NCI-H2081 treated with DMSO at 0.1 percent for 48 hours (cell line): ENCODE measurements around the gene CD22.
"Not testable (repeated sequence)": the region's sequence is repeated elsewhere in the genome, so short reads cannot be mapped to it uniquely, and the experiment has no call there.

ENCODE experiments used
- DNase-seq: peaks from one replicate; lab custom pipeline; 2025; lab: John Stamatoyannopoulos, UW

The CD22 gene

DNA sequence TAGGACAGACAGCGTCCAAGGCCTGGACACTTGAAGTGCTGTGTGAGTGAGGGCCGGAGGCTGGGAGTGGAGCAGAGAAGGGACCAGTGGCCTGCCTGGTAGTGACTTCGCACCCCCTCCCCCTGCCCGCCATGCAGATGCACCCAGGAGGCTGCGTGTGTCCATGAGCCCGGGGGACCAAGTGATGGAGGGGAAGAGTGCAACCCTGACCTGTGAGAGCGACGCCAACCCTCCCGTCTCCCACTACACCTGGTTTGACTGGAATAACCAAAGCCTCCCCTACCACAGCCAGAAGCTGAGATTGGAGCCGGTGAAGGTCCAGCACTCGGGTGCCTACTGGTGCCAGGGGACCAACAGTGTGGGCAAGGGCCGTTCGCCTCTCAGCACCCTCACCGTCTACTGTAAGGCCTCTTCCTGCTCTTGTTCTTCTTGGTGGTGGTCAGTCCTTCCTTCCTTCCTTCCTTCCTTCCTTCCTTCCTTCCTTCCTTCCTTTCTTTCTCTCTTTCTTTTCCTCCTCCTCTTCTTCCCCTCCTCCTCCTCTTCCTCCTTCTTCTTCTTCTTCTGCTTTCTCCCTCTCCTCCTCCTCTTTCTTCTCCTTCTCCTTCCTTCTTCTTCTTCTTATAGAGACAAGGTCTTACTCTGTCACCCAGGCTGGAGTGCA, 12.7 kb downstream of the CD22 start:
- DNase-seq: no peak

DNA sequence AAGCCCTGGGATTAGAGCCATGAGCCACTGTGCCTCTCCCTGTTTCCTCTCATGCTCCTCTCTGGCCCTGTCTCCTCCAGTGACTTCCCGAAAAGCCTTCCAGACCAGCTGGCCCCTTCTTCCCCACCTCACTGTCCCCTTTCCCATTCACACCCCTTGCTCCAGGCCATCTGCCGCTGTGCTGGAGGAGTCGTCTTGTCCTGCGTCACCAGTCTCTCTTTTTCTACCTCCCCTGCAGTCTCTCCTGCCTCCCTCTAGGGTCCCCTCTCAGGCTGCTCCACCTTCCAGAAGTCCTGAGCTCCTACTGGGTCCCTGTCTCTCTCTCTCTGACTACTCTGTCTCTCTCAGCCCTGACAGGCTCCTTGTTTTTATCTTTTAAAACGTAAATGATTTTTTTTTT, 13.4 kb downstream of the CD22 start:
- DNase-seq: no peak

DNA sequence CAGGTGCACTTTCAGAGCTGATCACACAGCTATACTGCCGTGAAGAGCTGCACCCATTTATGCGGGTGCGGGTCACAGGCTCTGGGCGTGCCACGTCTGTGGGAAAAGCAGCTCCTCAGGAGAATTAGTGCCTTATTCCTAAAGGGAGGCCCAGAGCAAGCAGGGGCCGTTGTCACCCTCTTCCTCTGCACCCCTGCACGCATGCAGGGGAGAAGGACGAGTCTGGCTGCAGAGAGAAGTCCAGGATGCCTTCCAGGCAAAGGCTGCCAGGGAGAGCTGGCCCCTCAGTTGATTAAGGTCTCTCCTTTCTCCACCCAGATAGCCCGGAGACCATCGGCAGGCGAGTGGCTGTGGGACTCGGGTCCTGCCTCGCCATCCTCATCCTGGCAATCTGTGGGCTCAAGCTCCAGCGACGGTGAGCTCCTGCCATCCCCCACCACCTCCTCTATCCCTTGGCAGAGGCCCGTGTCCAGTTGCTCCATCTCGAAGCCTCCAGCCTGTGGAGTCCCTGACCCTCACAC, 15.6 kb downstream of the CD22 start:
- DNase-seq: no peak

DNA sequence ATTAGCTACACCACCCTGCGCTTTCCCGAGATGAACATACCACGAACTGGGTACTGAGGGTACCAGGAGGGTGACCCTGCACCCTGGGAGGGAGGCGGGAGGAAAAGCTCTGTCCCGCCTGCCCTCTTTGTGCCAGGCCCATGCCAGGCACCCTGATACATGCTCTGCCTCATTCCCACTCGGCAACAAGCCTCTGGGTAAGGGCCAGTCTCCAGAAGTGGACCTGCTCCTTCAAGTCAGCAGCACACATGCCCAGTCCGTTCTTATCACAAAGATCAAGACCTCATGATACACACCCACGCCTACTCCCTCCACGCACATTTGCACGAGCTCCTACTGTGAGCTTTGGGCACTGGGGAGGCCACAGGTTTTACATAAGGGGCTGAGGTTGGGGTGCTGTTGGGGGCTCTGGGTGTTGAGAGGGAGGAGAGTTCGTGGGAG, 16.7 kb downstream of the CD22 start:
- DNase-seq: no peak

DNA sequence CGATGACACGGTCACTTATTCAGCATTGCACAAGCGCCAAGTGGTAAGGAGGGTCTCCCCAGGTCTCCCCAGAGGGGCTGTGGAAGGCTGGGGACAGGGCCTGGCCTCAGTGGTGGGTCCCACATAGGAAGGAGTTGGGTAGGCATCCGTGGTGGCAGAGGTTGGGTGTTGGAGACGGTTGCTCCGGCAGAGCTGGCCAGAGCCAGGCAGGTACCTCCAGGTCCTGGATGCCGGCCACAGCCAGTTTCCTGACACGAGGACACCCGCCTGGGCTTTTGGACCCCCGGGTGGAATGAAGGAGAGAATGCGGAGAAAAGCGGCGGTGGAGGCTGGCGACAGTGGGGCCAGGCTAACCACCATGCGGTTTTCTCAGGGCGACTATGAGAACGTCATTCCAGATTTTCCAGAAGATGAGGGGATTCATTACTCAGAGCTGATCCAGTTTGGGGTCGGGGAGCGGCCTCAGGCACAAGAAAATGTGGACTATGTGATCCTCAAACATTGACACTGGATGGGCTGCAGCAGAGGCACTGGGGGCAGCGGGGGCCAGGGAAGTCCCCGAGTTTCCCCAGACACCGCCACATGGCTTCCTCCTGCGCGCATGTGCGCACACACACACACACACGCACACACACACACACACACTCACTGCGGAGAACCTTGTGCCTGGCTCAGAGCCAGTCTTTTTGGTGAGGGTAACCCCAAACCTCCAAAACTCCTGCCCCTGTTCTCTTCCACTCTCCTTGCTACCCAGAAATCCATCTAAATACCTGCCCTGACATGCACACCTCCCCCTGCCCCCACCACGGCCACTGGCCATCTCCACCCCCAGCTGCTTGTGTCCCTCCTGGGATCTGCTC, 17.4 kb downstream of the CD22 start:
- no peak for DNase-seq

DNA sequence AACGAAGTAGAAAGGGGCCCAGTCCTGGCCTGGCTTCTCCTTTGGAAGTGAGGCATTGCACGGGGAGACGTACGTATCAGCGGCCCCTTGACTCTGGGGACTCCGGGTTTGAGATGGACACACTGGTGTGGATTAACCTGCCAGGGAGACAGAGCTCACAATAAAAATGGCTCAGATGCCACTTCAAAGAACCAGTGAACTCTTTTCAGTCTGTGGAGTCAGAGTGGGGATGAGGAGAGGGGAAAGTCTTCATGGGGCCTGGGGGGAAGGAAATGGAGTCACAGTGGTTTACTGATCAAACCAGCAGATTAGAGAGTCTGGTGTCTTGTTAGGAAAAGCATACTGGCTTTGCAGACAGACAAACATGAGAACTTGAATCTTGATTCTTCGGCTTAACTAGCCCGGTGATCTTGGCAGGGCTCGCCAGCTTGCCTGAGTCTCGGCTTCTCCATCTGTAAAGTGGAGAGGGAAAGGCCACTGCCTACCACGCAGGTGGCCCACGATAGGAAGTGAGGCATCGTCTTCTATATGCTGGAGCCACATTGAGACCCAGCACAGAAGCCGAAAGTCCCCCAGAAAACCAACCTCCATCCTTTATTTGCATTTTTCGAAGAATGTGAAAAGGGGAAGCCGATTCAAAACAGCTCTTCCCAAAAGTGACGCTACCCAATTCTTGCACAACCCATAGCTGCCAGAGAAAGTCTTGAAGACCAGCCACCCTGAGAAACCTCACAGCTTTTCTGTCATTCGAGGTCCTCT, 18.4 kb downstream of the CD22 start, which contains the start of gene FFAR1:
FFAR1 (plus strand) TSS at position 732 of the 759 bp plus-strand sequence. CDS start 3,650 bp downstream, outside the sequence.
- DNase-seq: no peak

DNA sequence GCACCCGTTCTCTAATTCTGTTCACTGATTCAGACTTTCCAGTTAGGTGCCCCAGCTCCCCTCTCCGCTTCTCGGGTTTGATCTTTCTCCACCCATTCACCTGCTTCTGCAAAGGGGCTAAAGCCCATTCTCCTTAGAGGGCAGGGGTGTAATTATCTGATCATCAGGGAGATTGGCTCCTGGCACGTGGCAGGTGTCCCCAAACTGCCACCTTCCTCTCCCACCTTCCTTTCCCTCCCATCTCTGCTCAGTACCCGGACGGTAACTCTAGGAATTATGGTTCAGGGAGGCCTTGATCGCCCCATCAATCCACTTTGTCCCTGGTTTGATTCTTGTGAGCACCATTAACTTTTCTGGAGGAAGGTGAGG, 18.9 kb downstream of the CD22 start:
- no peak for DNase-seq

DNA sequence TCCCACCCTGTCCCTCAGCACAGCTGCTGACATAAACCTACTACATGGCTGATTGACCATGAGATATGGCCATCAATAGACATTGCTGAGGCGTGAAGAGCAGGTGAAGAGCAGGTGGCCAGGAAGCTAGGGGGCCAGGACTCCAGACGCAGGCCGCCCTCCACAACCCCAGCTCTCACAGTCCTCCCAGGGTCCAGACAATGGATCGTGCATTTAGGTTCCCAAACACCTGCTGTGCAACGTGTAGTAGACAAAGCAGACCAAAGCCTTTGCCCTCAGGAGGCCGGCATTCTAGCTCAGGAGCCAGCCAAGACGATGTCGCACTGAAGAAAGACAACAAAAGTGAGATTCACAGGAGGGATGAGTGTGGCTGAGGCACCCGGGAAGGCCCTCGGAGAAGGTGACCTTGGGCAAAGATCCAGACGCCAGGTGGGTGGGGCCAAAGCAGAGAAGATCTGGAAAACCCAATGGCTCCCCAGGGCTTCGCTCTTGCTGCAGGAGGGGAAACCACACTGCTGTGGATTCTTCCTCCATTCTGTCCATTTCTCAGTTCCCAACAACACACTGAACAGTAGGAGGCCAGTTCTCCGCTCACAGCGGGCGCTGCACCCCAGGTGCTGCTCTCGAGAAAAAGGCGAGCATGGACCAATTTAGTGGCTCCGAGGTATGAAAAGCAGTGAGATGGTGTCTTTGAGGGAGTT, 20.1 kb downstream of the CD22 start:
- no peak for DNase-seq

DNA sequence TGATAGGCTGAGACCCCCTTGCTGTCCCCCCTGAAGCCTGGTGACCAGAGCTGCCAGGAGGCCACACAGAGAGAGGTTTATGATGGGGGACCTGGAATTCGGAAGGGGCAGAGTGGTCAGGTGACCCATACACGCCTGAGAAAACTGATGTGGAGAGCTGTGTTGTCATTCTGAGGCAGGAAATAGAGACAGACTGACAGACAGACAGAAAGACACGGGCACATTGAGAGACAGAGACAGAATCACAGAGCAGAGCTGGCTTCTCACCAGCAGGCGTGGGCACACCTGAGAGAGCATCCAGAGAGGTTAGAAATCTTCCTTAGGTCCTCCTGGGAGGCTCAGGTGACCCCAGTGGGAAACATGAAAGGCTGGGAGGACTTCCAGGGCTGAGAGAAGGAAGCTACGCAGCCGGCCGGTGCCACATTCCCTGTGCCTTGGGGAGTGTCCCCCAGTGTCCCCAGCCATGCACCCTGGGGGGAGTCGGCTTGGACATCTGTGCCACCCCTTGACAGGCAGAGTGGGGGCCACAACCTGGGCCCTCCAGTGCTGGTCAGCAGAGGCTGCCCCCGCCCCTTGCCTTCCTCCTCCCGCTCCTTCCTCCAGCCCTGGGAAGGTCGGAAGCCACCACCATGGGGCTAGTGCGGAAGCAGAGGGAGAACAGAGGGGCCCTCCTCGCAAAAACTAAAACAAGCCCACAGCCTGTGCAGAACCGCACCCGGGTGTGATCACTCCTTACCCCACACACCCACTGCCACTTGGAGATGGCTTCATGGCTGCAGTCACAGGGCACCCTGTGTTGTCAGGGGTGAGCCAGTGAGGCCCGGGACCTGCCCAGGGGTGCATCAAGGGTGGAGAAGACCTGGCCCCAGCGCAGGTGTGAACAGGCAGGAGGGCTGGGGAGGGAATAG, 20.9 kb downstream of the CD22 start:
- DNase-seq: no peak

DNA sequence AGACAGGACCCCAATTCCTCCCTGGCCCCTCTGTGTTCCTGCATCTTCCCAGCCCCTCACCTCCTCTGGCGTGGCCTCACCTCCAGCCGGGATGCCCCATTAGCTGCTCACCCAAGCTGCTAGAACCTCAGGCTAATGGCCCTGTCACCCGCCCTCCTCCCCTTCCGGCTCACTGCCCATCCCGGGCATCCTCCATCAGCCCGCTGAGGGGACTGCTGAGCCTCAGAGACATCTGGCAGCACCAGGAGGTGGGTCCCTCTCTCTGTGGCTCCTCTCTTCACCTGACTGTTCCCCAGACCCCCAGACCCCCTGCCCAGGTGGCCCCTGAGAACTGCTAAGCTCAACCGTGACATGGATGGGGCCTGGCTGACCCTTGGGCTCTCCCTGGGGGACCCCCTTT, 21.6 kb downstream of the CD22 start:
- no peak for DNase-seq

DNA sequence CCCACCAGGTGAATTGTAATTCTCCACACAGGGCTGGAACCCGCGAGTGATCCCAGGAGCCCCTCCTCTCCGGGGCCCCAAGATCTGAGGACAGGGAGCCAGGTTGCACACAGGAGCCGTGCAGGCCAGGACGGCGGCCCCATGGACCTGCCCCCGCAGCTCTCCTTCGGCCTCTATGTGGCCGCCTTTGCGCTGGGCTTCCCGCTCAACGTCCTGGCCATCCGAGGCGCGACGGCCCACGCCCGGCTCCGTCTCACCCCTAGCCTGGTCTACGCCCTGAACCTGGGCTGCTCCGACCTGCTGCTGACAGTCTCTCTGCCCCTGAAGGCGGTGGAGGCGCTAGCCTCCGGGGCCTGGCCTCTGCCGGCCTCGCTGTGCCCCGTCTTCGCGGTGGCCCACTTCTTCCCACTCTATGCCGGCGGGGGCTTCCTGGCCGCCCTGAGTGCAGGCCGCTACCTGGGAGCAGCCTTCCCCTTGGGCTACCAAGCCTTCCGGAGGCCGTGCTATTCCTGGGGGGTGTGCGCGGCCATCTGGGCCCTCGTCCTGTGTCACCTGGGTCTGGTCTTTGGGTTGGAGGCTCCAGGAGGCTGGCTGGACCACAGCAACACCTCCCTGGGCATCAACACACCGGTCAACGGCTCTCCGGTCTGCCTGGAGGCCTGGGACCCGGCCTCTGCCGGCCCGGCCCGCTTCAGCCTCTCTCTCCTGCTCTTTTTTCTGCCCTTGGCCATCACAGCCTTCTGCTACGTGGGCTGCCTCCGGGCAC, 22.6 kb downstream of the CD22 start:
- no peak for DNase-seq

DNA sequence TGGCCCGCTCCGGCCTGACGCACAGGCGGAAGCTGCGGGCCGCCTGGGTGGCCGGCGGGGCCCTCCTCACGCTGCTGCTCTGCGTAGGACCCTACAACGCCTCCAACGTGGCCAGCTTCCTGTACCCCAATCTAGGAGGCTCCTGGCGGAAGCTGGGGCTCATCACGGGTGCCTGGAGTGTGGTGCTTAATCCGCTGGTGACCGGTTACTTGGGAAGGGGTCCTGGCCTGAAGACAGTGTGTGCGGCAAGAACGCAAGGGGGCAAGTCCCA, 23.1 kb downstream of the CD22 start:
- no peak for DNase-seq

DNA sequence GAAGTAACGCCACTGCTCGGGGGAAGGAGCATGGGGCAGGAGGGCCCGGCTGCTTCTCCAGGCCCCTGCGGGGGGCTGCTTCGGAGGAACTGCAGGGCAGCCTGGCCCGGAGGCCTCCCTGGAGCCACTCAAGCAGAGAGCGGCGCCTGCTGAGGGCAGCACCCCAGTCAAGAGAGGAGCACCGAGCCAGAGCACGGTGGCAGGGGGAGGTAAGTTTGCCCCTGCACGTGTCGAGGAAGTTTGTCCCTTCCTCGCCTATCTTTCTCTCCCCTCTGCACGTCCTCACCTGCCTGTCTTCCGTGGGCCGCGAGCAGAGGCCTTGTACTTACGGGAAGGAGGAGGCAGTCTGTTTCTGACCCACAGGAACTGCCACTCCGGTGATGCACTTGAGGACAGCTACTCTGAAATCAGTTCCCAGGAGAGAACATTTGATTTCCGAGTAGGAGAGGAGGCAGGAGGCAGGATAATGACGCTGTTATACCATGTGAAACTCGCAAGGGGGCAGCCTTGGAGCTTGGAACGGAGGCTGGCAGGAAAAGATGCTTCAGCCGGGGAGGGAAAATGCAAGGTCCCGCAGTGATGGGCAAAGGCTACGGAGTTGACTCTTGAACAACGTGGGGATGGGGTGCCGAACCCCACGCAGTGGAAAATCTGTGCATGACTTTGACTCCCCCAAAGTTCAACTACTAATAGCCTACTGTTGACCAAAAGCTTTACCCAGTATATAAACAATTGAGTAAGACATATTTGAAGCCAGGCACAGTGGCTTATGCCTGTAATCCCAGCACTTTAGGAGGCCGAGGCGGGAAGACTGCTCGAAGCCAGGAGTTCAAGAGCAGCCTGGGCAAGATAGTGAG, 23.7 kb downstream of the CD22 start:
- DNase-seq: no peak

DNA sequence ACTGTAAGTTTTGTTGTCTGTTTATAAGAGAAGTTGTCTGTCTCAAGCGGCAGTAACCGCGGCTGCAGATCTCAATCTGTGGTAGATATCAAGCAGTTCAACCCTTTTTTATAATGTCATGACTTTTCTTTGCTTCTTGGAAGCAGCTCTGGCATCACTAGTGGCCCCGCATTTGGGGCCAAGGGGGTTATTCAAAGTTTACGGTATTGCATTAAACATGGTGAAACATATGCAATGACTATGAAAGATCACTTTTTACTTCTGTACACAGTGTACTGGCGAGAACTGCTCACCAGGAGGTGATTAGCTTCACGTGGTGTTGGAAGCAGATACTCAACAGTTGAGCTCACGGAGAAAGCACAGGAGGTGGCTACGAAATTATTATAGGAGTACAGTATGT, 24.6 kb downstream of the CD22 start:
- DNase-seq: no peak

DNA sequence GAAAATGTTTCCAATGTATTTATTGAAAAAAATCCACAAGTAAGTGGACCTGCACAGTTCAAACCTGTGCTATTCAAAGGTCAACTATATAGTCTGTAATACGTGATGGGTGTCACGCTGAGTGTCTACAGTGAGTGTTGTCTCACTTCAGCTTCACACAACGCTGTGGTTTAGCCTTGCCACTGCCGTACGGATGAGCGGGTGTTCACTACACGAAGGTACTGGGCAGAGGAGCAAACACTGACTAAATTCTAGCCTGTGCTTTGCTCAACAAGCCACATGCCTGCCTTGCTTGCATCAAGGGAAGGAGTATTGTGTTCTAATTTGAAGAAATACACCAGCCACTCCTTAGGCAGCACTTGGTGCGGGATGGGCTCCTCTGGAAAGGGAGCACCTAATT, 25.9 kb downstream of the CD22 start:
- no peak for DNase-seq

DNA sequence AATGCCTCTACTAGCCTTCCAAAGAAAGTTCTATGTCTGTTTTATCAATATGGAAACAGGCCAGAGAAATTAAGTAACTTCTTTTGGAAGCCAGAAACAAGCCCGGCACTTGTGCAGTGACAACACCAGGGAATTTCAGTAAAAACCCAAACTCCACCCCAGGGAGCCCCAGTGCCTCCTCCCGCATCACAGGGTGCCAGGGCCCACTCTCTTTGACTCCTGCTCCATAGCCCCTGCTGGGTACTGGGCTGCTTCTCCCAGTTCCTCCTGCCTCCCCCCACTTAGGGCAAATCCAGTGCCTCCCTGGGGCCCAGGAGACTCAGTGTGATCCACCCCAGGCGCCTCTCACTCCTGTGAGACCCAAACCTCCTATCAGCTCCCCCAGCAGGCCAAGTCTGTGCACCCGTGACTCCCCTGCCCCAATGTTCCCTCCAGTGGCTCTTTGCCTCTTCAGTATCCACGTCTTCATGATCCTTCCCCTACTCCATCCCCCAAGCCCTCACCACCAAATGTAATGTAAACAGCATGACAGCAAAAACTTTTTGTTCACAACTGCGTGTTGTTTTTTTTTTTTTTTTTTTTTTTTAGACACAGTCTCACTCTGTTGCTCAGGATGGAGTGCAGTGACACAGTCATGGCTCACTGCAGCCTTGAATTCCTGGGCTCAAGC, 26.9 kb downstream of the CD22 start:
- no peak for DNase-seq

DNA sequence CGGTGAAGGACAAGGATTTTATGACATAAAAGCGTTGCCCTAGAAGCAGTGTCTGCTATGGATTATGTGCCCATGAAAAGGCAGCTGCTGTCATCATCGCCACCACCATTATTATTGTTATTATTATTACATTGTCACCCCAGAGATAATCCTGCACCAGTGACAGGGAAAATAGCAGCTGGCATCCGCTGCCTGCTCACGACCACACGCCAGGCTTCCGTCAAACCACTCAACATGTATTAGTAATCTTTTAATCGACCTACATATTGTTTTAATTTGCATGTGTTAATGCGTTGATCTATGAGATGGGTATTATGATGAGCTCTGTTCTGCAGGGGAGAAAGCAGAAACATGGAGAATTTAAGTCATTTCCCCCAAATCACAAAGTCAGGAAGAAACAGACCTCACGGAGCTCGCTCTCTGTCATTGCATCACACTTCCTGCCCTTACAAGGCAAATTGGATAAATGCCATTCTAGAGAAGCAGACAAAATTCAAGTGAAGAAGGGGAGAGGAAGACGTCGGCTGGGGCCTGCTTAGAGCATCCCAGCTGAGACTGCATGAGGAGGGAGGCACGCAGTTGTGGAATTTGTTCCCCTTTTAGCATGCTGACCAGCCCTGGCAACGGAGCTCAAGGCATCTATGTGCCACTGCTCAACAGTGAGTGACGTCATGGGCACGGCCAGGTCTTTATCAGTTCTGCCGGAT, 29.0 kb downstream of the CD22 start, which contains the start of gene FFAR3:
FFAR3 (plus strand) TSS at position 594 of the 707 bp plus-strand sequence. CDS start 431 bp downstream, outside the sequence.
- DNase-seq: no peak

DNA sequence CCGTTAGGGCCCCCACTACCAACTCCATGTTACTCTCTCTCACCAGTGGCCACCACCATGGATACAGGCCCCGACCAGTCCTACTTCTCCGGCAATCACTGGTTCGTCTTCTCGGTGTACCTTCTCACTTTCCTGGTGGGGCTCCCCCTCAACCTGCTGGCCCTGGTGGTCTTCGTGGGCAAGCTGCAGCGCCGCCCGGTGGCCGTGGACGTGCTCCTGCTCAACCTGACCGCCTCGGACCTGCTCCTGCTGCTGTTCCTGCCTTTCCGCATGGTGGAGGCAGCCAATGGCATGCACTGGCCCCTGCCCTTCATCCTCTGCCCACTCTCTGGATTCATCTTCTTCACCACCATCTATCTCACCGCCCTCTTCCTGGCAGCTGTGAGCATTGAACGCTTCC, 29.8 kb downstream of the CD22 start:
- not testable (repeated sequence) for DNase-seq
